ENCODE data around the gene CLCN3. TPM values are rescaled to one million over a fixed set of nuclear protein-coding genes. Genes with fewer than 3 reads are reported as not detected.

Gene CLCN3
- total RNA-seq, 2 experiments from 2014 or later, result 17.8 to 42.0 TPM

DNA sequence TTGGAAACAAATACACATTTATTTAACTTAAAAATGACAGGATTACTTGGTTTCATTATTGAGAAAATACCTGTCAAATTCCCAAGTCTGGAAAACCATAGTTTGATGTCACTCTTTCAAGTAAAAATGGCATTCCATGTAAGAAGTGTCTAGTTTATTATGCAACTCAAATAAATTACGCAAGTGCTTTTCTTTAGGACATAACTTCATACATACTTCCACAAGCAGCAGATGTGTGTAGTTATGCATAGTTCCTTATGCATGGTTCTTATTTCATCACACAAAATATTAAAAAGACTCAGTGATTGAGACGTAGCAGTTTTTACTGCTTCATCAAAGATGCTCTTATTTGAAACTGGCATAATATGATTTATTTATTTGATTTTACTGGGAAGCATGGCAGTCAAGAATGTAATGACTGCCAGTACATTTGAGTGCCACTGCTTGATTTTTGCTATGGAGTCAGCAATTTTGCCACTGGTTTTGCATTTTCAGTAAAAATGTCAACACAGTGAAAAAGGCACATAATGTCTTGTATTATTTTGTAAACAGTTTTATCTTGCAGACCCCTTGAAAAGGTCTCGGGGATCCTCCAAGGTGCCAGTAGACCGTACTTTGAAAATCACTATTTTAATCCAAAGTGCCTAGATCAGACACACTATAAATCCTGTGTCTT, 62.1 kb downstream of the CLCN3 start:
- Histone ChIP-seq H3K36me3 (ENCODE audit: insufficient read depth, low read length) (peaks cover 71% of the 10 kb centered on the region), H2AFZ (ENCODE audit: low read length) (no peak overlapping the region), H3K9me3 (ENCODE audit: low read length) (peaks cover 6% of the 10 kb centered on the region), H3K4me1 (ENCODE audit: insufficient read depth, low read length, poor library complexity, severe bottlenecking) (no peaks in the 10 kb centered on the region), H3K4me2 (ENCODE audit: low read length) (no peak overlapping the region), H3K9me2 (ENCODE audit: insufficient read depth, low read length) (no peaks in the 10 kb centered on the region), H3K27ac (ENCODE audit: low read depth, low read length, poor library complexity, severe bottlenecking) (no peak overlapping the region), H3K79me2 (ENCODE audit: insufficient read depth, low read depth, low read length) (peaks cover 6% of the 10 kb centered on the region; the same call in 1 of the 2 replicates), H4K20me1 (ENCODE audit: insufficient read depth, low read length) (no peaks in the 10 kb centered on the region), H3K4me3 (ENCODE audit: low read depth, low read length, poor library complexity, severe bottlenecking) (no peak overlapping the region)
- TF ChIP-seq EZH2phosphoT487 (IDR thresholded peaks at IDR 0.05; ENCODE audit: borderline replicate concordance, low read depth, low read length), result no peak
- TF ChIP-seq, protein P1, sequence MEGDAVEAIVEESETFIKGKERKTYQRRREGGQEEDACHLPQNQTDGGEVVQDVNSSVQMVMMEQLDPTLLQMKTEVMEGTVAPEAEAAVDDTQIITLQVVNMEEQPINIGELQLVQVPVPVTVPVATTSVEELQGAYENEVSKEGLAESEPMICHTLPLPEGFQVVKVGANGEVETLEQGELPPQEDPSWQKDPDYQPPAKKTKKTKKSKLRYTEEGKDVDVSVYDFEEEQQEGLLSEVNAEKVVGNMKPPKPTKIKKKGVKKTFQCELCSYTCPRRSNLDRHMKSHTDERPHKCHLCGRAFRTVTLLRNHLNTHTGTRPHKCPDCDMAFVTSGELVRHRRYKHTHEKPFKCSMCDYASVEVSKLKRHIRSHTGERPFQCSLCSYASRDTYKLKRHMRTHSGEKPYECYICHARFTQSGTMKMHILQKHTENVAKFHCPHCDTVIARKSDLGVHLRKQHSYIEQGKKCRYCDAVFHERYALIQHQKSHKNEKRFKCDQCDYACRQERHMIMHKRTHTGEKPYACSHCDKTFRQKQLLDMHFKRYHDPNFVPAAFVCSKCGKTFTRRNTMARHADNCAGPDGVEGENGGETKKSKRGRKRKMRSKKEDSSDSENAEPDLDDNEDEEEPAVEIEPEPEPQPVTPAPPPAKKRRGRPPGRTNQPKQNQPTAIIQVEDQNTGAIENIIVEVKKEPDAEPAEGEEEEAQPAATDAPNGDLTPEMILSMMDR (conservative IDR thresholded peaks at IDR 0.05; ENCODE audit: low read length), result no peak
- ChIA-PET CTCF (ENCODE audit: unreplicated experiment) (no interaction called here), POLR2A (no interaction called here)
- intact Hi-C loops (cut with micrococcal nuclease; ENCODE audit: unreplicated experiment), result no loop called here
- no peak for DNase-seq (ENCODE audit: low spot score)
- no TSS peak for BruUV-seq (replicated peaks)

GRCh38 chr4:169689681-169690080, 69.3 kb downstream of the CLCN3 start:
- H3K4me3 ChIP-seq (ENCODE audit: low read depth, low read length, poor library complexity, severe bottlenecking), result no peak overlapping the region
- TF ChIP-seq, protein P1 (conservative IDR thresholded peaks at IDR 0.05; ENCODE audit: low read length), result no peak
- TF ChIP-seq EZH2phosphoT487 (IDR thresholded peaks at IDR 0.05; ENCODE audit: borderline replicate concordance, low read depth, low read length), result no peak
- H3K36me3 ChIP-seq (ENCODE audit: insufficient read depth, low read length), result peaks cover 71% of the 10 kb centered on the region
- H2AFZ ChIP-seq (ENCODE audit: low read length), result no peak overlapping the region
- no peaks in the 10 kb centered on the region for H3K4me1 ChIP-seq (ENCODE audit: insufficient read depth, low read length, poor library complexity, severe bottlenecking)
- no peak overlapping the region for H3K27ac ChIP-seq (ENCODE audit: low read depth, low read length, poor library complexity, severe bottlenecking)
- DNase-seq (ENCODE audit: low spot score), result no peak
- no peak overlapping the region for H3K4me2 ChIP-seq (ENCODE audit: low read length)
- no peaks in the 10 kb centered on the region for H3K9me3 ChIP-seq (ENCODE audit: low read length)
- no TSS peak for BruUV-seq (replicated peaks)
- CTCF ChIA-PET (ENCODE audit: unreplicated experiment), result no interaction called here
- POLR2A ChIA-PET, result interaction anchor here (0.6 to 0.7 kb wide), 2 partner anchors 22 to 456 kb away, joined by 3 to 5 read pairs; no protein-coding TSS in a partner anchor
- H3K9me2 ChIP-seq (ENCODE audit: insufficient read depth, low read length), result no peaks in the 10 kb centered on the region
- no peaks in the 10 kb centered on the region for H4K20me1 ChIP-seq (ENCODE audit: insufficient read depth, low read length)
- no peaks in the 10 kb centered on the region for H3K79me2 ChIP-seq (ENCODE audit: insufficient read depth, low read depth, low read length)
- intact Hi-C loops (cut with micrococcal nuclease; ENCODE audit: unreplicated experiment), result no loop called here

- H3K9me2 ChIP-seq (ENCODE audit: insufficient read depth, low read length), result no peaks in the 10 kb centered on the region
- H3K4me3 ChIP-seq (ENCODE audit: low read depth, low read length, poor library complexity, severe bottlenecking), result no peak overlapping the region
- no peaks in the 10 kb centered on the region for H3K79me2 ChIP-seq (ENCODE audit: insufficient read depth, low read depth, low read length)
- H3K4me1 ChIP-seq (ENCODE audit: insufficient read depth, low read length, poor library complexity, severe bottlenecking), result no peaks in the 10 kb centered on the region
- no peak overlapping the region for H2AFZ ChIP-seq (ENCODE audit: low read length)
- H4K20me1 ChIP-seq (ENCODE audit: insufficient read depth, low read length), result no peaks in the 10 kb centered on the region; the same call in 1 of the 2 replicates
- H3K4me2 ChIP-seq (ENCODE audit: low read length), result no peak overlapping the region
- TF ChIP-seq, protein P1 (conservative IDR thresholded peaks at IDR 0.05; ENCODE audit: low read length), result no peak
- TF ChIP-seq EZH2phosphoT487 (IDR thresholded peaks at IDR 0.05; ENCODE audit: borderline replicate concordance, low read depth, low read length), result no peak
- ChIA-PET CTCF (ENCODE audit: unreplicated experiment) (no interaction called here), POLR2A (no interaction called here)
- no peaks in the 10 kb centered on the region for H3K9me3 ChIP-seq (ENCODE audit: low read length)
- TSS peak; percentile 3 for BruUV-seq (replicated peaks)
- intact Hi-C loops (cut with micrococcal nuclease; ENCODE audit: unreplicated experiment), result no loop called here
- no peak for DNase-seq (ENCODE audit: low spot score)
- peaks cover 66% of the 10 kb centered on the region for H3K36me3 ChIP-seq (ENCODE audit: insufficient read depth, low read length)
- H3K27ac ChIP-seq (ENCODE audit: low read depth, low read length, poor library complexity, severe bottlenecking), result no peak overlapping the region
Observed at GRCh38 chr4:169690787-169691186, 70.4 kb downstream of the CLCN3 start.

Data from OCI-LY7 (cell line).